MM.1S (cell line): ENCODE measurements around the gene GNG11.

ENCODE experiments used
- DNase-seq: peaks from one replicate; pipeline ENCODE4 v3.0.0-alpha.2; 2015
- H2AFZ ChIP-seq: fragments of 300-600 bp; sonication (generic); 2 replicates; pipeline ENCODE4 v1.6.0; 2016; ENCODE audit warnings: antibody characterized with exemption, low read length
- H3F3A ChIP-seq: fragments of 300-600 bp; sonication (generic); 2 replicates; pipeline ENCODE4 v1.6.1; 2016; ENCODE audit warnings: mild to moderate bottlenecking, antibody characterized with exemption, low read length, moderate library complexity, mixed read lengths; ENCODE audit not compliant: insufficient read depth
- H3K27ac ChIP-seq: fragments of 300-600 bp; sonication (generic); 2 replicates; pipeline ENCODE4 v1.5.1; 2016; ENCODE audit warnings: mild to moderate bottlenecking, low read length
- H3K27me3 ChIP-seq: fragments of 300-600 bp; sonication (generic); replicated peaks from 2 replicates; pipeline ENCODE4 v1.6.0; 2016; ENCODE audit warnings: low read length; ENCODE audit not compliant: insufficient read depth
- H3K36me3 ChIP-seq: fragments of 300-600 bp; sonication (generic); replicated peaks from 2 replicates; pipeline ENCODE4 v1.6.1; 2016; ENCODE audit warnings: mild to moderate bottlenecking, low read length, mixed read lengths; ENCODE audit not compliant: insufficient read depth
- H3K4me1 ChIP-seq: fragments of 300-600 bp; sonication (generic); 2 replicates; pipeline ENCODE4 v1.6.1; 2016; ENCODE audit warnings: low read length, mixed read lengths
- H3K4me2 ChIP-seq: fragments of 300-600 bp; sonication (generic); 2 replicates; pipeline ENCODE4 v1.6.0; 2016; ENCODE audit warnings: low read depth, low read length
- H3K4me3 ChIP-seq: fragments of 300-600 bp; sonication (generic); 2 replicates; pipeline ENCODE4 v1.5.1; 2016; ENCODE audit warnings: low read length, mixed read lengths
- H3K79me2 ChIP-seq: fragments of 300-600 bp; sonication (generic); 2 replicates; pipeline ENCODE4 v1.6.1; 2016; ENCODE audit warnings: mixed run types, low read length, mixed read lengths
- H3K9ac ChIP-seq: fragments of 300-600 bp; sonication (generic); 2 replicates; pipeline ENCODE4 v1.6.1; 2016; ENCODE audit warnings: low read length, mixed read lengths
- H3K9me2 ChIP-seq: fragments of 300-600 bp; sonication (generic); replicated peaks from 2 replicates; pipeline ENCODE4 v1.6.1; 2016; ENCODE audit warnings: mild to moderate bottlenecking, low read length, mixed read lengths; ENCODE audit not compliant: insufficient read depth
- H3K9me3 ChIP-seq: fragments of 300-600 bp; sonication (generic); replicated peaks from 2 replicates; pipeline ENCODE4 v1.6.1; 2016; ENCODE audit warnings: mild to moderate bottlenecking, low read length, mixed read lengths; ENCODE audit not compliant: insufficient read depth
- H4K20me1 ChIP-seq: fragments of 300-600 bp; sonication (generic); 2 replicates; pipeline ENCODE4 v1.6.1; 2016; ENCODE audit warnings: mild to moderate bottlenecking, low read length, moderate library complexity, mixed read lengths; ENCODE audit not compliant: insufficient read depth
- CTCF ChIP-seq: fragments of 300-600 bp; sonication (generic); IDR thresholded peaks from 2 replicates; pipeline ENCODE4 v1.5.1; 2016; ENCODE audit warnings: antibody characterized with exemption, low read length, mixed read lengths
- EZH2 ChIP-seq: fragments of 300-600 bp; sonication (generic); optimal IDR thresholded peaks from 2 replicates; pipeline ENCODE3; 2017; ENCODE audit warnings: low read depth, mild to moderate bottlenecking, antibody characterized with exemption, low read length, mixed read lengths
- EZH2phosphoT487 ChIP-seq: fragments of 300-600 bp; sonication (generic); IDR thresholded peaks from 2 replicates; pipeline ENCODE4 v1.6.1; 2018; ENCODE audit warnings: antibody characterized with exemption, low read length

The GNG11 gene

GRCh38 chr7:93941945-93942344 lies 20.4 kb downstream of the GNG11 start:
- Histone ChIP-seq H3K9me2 (no peaks in the 10 kb centered on the region), H4K20me1 (no peaks in the 10 kb centered on the region), H3K27me3 (no peaks in the 10 kb centered on the region), H3K4me2 (no peak overlapping the region), H2AFZ (no peak overlapping the region), H3K27ac (no peak overlapping the region), H3K36me3 (no peaks in the 10 kb centered on the region), H3K9ac (no peak overlapping the region), H3K4me1 (peaks cover 31% of the 10 kb centered on the region), H3K9me3 (no peaks in the 10 kb centered on the region), H3F3A (0 out of 2 replicates have a peak, but pooled peaks cover 8% of the 10 kb centered on the region), H3K4me3 (no peak overlapping the region), H3K79me2 (no peaks in the 10 kb centered on the region)
- no peak for DNase-seq
- TF ChIP-seq EZH2 (no peak), CTCF (no peak), EZH2phosphoT487 (no peak)

DNA sequence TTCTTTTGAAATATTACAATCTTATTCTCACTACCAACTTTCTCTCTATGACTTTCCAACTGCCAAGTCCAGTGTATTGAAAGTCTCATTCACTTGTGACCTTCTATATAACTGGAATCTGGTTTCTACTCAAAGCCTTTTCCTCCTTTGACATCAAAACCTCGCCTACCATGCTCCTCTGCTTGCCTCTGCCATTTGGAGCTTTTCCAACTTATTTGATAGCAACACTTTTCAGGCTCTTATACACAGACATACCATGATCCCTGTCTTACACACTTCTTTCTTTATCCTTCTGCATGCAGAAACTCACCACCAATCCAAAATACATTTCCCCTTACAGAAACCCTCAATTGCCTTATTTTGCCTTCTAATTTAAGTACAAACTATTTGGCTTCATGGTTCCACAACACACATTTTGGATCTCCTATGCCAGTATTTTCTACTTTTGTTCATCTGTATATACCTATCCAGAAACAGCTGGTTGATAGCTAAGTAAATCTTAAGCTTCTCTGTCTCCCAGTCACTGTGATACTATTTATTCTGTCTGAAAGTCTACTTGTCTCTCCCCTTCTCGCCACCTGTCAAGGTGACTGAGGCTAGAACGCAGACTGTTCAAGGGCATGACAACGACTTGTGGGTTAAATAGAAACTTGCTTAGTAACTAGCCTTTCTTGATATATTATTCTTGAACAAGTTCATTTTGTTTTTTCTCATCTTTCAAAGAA lies 22.4 kb downstream of the GNG11 start:
- Histone ChIP-seq H3K9me3 (no peaks in the 10 kb centered on the region), H3K4me1 (peaks cover 31% of the 10 kb centered on the region), H3F3A (0 out of 2 replicates have a peak, but pooled peaks cover 8% of the 10 kb centered on the region), H3K36me3 (no peaks in the 10 kb centered on the region), H3K9ac (peak overlapping the region; percentile 7; the same call in 1 of the 2 replicates), H2AFZ (no peak overlapping the region), H3K9me2 (no peaks in the 10 kb centered on the region), H3K27ac (peak overlapping the region; percentile 43; the same call in 1 of the 2 replicates), H3K79me2 (no peaks in the 10 kb centered on the region), H3K4me2 (peak overlapping the region; percentile 61), H3K27me3 (no peaks in the 10 kb centered on the region), H4K20me1 (no peaks in the 10 kb centered on the region), H3K4me3 (peak overlapping the region; percentile 11; the same call in 1 of the 2 replicates)
- peak; percentile 89 for DNase-seq
- no peak for TF ChIP-seq CTCF
- TF ChIP-seq EZH2 = no peak
- no peak for TF ChIP-seq EZH2phosphoT487

DNA sequence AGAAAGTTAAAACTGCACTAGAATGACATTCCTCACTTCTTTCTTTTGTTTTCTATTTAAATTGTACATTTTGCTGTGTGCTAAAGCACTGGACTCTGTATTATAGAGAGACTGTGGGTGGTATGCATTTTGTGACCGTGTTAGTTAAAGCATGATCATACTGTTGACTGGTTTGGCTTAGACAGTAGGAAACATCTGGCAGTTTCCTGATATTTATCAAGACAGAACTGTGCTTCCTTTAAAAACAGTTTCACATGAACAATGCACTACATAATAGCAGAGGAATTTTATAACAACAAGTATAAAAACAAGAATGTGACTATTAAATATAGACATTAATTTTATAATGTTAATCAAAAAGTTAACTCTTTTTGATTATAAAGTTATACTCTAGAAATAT lies 23.1 kb downstream of the GNG11 start:
- Histone ChIP-seq H3K36me3 (no peaks in the 10 kb centered on the region), H3K9ac (peak overlapping the region; percentile 7; the same call in 1 of the 2 replicates), H2AFZ (no peak overlapping the region), H3K79me2 (no peaks in the 10 kb centered on the region), H3K27ac (peak overlapping the region; percentile 43; the same call in 1 of the 2 replicates), H3K4me2 (peak overlapping the region; percentile 61), H3K4me3 (peak overlapping the region; percentile 11; the same call in 1 of the 2 replicates), H4K20me1 (no peaks in the 10 kb centered on the region), H3K9me3 (no peaks in the 10 kb centered on the region), H3K4me1 (peaks cover 31% of the 10 kb centered on the region), H3K9me2 (no peaks in the 10 kb centered on the region), H3F3A (0 out of 2 replicates have a peak, but pooled peaks cover 8% of the 10 kb centered on the region), H3K27me3 (no peaks in the 10 kb centered on the region)
- TF ChIP-seq EZH2 = no peak
- no peak for TF ChIP-seq CTCF
- TF ChIP-seq EZH2phosphoT487 = no peak
- peak; percentile 52 for DNase-seq
